ENCODE results near the gene IMP4. TPM values are rescaled to one million over a fixed set of nuclear protein-coding genes. Genes with fewer than 3 reads are reported as not detected.

IMP4 gene
- total and polyA plus RNA-seq, 2 experiments from 2014 or later = 52.4 to 56.4 TPM

- H3K4me3 ChIP-seq = no peak overlapping the region
- no peak for TF ChIP-seq EZH2phosphoT487 (IDR thresholded peaks at IDR 0.05; ENCODE audit: low read depth, severe bottlenecking, unreplicated experiment)
- H3K4me1 ChIP-seq (ENCODE audit: insufficient read depth) = peaks cover 7% of the 10 kb centered on the region
- 95% methylated on average over 4 of the region's 4 CpGs for WGBS (ENCODE audit: low lambda C conversion rate, missing lambda C conversion rate)
- H3K4me2 ChIP-seq = no peak overlapping the region
- H3K27ac ChIP-seq = no peak overlapping the region
- H4K20me1 ChIP-seq (ENCODE audit: insufficient read depth, poor library complexity, severe bottlenecking) = no peaks in the 10 kb centered on the region
- no peaks in the 10 kb centered on the region for H3K9me2 ChIP-seq (replicated peaks; ENCODE audit: insufficient read depth)
- no peak for DNase-seq (ENCODE audit: low spot score)
- peaks cover 4% of the 10 kb centered on the region for H3K36me3 ChIP-seq (replicated peaks; ENCODE audit: insufficient read depth, low read depth)
- no peaks in the 10 kb centered on the region for H3K9me3 ChIP-seq (ENCODE audit: low read depth)
- no peak overlapping the region for H2AFZ ChIP-seq
- H3K27me3 ChIP-seq = no peaks in the 10 kb centered on the region
- H3K79me2 ChIP-seq = peaks cover 20% of the 10 kb centered on the region
These were observed 1.9 kb downstream of the IMP4 start for GRCh38 chr2:130344578-130344977.

GRCh38 chr2:130345091-130345490 is 2.4 kb downstream of the IMP4 start:
- Histone ChIP-seq H2AFZ (no peak overlapping the region), H3K9me3 (ENCODE audit: low read depth) (no peaks in the 10 kb centered on the region), H3K27me3 (no peaks in the 10 kb centered on the region), H3K4me1 (ENCODE audit: insufficient read depth) (peaks cover 7% of the 10 kb centered on the region), H3K9me2 (replicated peaks; ENCODE audit: insufficient read depth) (no peaks in the 10 kb centered on the region), H4K20me1 (ENCODE audit: insufficient read depth, poor library complexity, severe bottlenecking) (no peaks in the 10 kb centered on the region), H3K4me3 (no peak overlapping the region), H3K36me3 (replicated peaks; ENCODE audit: insufficient read depth, low read depth) (peaks cover 4% of the 10 kb centered on the region), H3K79me2 (peaks cover 20% of the 10 kb centered on the region), H3K27ac (no peak overlapping the region), H3K4me2 (no peak overlapping the region)
- no peak for DNase-seq (ENCODE audit: low spot score)
- TF ChIP-seq EZH2phosphoT487 (IDR thresholded peaks at IDR 0.05; ENCODE audit: low read depth, severe bottlenecking, unreplicated experiment) (no peak), CTCF (IDR thresholded peaks at IDR 0.05; ENCODE audit: poor library complexity) (no peak), EZH2 (IDR thresholded peaks at IDR 0.05; ENCODE audit: borderline replicate concordance) (no peak)
- 98% methylated on average over 13 of the region's 13 CpGs for WGBS (ENCODE audit: low lambda C conversion rate, missing lambda C conversion rate)

GRCh38 chr2:130345611-130346010 is 2.9 kb downstream of the IMP4 start:
- H3K9me2 ChIP-seq (replicated peaks; ENCODE audit: insufficient read depth) = no peaks in the 10 kb centered on the region
- TF ChIP-seq CTCF (IDR thresholded peaks at IDR 0.05; ENCODE audit: poor library complexity) (no peak), EZH2phosphoT487 (IDR thresholded peaks at IDR 0.05; ENCODE audit: low read depth, severe bottlenecking, unreplicated experiment) (no peak), EZH2 (IDR thresholded peaks at IDR 0.05; ENCODE audit: borderline replicate concordance) (no peak)
- no peak overlapping the region for H3K4me3 ChIP-seq
- no peak overlapping the region for H3K27ac ChIP-seq
- no peak overlapping the region for H3K4me2 ChIP-seq
- no peaks in the 10 kb centered on the region for H4K20me1 ChIP-seq (ENCODE audit: insufficient read depth, poor library complexity, severe bottlenecking)
- H2AFZ ChIP-seq = no peak overlapping the region
- H3K27me3 ChIP-seq = no peaks in the 10 kb centered on the region
- WGBS (ENCODE audit: low lambda C conversion rate, missing lambda C conversion rate) = 97% methylated on average over 18 of the region's 21 CpGs
- H3K9me3 ChIP-seq (ENCODE audit: low read depth) = no peaks in the 10 kb centered on the region
- DNase-seq (ENCODE audit: low spot score) = no peak
- peaks cover 20% of the 10 kb centered on the region for H3K79me2 ChIP-seq
- H3K36me3 ChIP-seq (replicated peaks; ENCODE audit: insufficient read depth, low read depth) = peaks cover 4% of the 10 kb centered on the region
- H3K4me1 ChIP-seq (ENCODE audit: insufficient read depth) = peaks cover 7% of the 10 kb centered on the region

- peaks cover 7% of the 10 kb centered on the region for H3K4me1 ChIP-seq (ENCODE audit: insufficient read depth)
- peaks cover 4% of the 10 kb centered on the region for H3K36me3 ChIP-seq (replicated peaks; ENCODE audit: insufficient read depth, low read depth)
- H4K20me1 ChIP-seq (ENCODE audit: insufficient read depth, poor library complexity, severe bottlenecking) = no peaks in the 10 kb centered on the region
- H3K4me3 ChIP-seq = no peak overlapping the region
- TF ChIP-seq EZH2 (IDR thresholded peaks at IDR 0.05; ENCODE audit: borderline replicate concordance) (no peak), CTCF (IDR thresholded peaks at IDR 0.05; ENCODE audit: poor library complexity) (no peak), EZH2phosphoT487 (IDR thresholded peaks at IDR 0.05; ENCODE audit: low read depth, severe bottlenecking, unreplicated experiment) (no peak)
- peaks cover 15% of the 10 kb centered on the region for H3K79me2 ChIP-seq
- H2AFZ ChIP-seq = no peak overlapping the region
- no peaks in the 10 kb centered on the region for H3K9me2 ChIP-seq (replicated peaks; ENCODE audit: insufficient read depth)
- 97% methylated on average over 26 of the region's 26 CpGs for WGBS (ENCODE audit: low lambda C conversion rate, missing lambda C conversion rate)
- no peaks in the 10 kb centered on the region for H3K27me3 ChIP-seq
- no peak for DNase-seq (ENCODE audit: low spot score)
- no peaks in the 10 kb centered on the region for H3K9me3 ChIP-seq (ENCODE audit: low read depth)
- H3K27ac ChIP-seq = no peak overlapping the region
- no peak overlapping the region for H3K4me2 ChIP-seq
These were observed 3.5 kb downstream of the IMP4 start for GRCh38 chr2:130346041-130346740.

Measured in hepatocyte (in vitro differentiated cells).